Adipose tissue (tissue), 3 donors: ENCODE data around the gene SCYL3. TPM values are rescaled to one million over a fixed set of nuclear protein-coding genes. Genes with fewer than 3 reads are reported as not detected.
A peak's percentile ranks its signal among the peaks of the same experiment; 100 is the strongest.

Experiments
- H3K27ac ChIP-seq: one replicate; pipeline ENCODE4 v1.5.1; 2013; ENCODE audit warnings: low read depth, low read length
- WGBS, 3 donors: extraction: QIAGEN DNeasy Blood & Tissue Kit; methylation state at CpG; one replicate each; pipeline ENCODE4 v1.1.7; 2013; 5-methylcytosine and 5-hydroxymethylcytosine counted together
- polyA plus RNA-seq, 3 donors: library from polyadenylated mRNA; stranded (reverse); fragments of 200-250 nt; gene quantifications; one replicate each; pipeline ENCODE4 v1.2.3, GENCODE V29; 2013
- donor health status: healthy with polysubstance abuse.
- donor health status: Bipolar disorder and iron deficiency.
- donor health status: healthy.

Gene SCYL3
- polyA plus RNA-seq, 3 donors = 3.5 to 5.1 (median 4.0) TPM

DNA sequence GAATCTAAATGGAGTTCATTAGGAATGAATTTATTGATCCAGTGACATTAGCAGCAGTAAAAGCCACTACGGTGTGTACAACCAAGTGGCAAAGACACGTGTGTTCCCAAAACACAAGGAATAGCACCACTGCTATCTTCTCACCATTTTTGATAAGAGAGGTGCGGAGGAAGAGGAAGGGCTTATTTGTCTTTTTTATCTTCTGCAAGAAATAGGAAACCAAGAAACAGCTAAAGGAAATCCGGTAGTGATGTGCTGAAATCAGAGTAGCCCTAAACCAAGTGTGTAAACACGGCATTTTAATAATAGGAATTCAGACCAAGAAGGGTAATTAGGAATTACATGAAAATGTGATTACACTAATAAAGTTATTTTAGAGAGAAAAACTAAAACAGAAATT, 9.1 kb upstream of the SCYL3 start:
- 37 to 46% (median 43%) methylated on average over 5 of the region's 5 CpGs for WGBS, 3 donors
- H3K27ac ChIP-seq = no peak overlapping the region

DNA sequence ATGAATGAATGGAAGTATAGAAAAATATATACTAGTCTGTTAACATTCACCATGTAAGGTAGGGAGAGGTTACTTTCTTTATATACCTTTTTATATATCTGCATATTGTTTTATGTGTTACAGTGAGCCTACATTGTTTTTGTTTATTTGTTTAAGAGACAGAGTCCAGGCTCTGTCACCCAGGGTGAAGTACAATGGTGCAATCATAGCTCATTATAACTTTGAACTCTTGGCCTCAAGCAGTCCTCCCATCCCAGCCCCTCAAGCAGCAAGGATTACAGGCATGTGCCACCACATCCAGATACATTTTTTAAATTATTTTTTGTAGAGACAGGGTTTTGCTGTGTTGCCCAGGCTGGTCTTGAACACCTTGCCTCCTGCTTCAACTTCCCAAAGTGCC, 7.4 kb upstream of the SCYL3 start:
- H3K27ac ChIP-seq = no peak overlapping the region

DNA sequence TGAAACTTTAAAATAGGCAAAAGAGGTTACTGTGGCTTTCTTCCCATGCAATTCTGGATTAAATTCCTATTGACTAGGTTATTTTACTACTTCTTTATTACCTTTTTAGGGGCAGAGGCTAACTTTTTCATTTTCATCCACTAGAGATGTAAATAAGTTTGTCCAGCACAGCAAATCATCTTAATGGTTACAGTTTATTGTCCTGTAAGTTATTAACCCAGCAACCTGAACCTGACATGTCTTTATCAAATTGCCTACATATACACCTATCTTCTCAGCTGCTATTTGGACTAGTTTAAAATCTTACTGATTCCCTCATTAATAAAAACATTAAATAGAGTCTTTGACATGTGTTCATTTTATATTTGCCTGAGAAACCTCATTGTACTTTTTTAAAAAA, 6.9 kb upstream of the SCYL3 start:
- H3K27ac ChIP-seq = no peak overlapping the region

DNA sequence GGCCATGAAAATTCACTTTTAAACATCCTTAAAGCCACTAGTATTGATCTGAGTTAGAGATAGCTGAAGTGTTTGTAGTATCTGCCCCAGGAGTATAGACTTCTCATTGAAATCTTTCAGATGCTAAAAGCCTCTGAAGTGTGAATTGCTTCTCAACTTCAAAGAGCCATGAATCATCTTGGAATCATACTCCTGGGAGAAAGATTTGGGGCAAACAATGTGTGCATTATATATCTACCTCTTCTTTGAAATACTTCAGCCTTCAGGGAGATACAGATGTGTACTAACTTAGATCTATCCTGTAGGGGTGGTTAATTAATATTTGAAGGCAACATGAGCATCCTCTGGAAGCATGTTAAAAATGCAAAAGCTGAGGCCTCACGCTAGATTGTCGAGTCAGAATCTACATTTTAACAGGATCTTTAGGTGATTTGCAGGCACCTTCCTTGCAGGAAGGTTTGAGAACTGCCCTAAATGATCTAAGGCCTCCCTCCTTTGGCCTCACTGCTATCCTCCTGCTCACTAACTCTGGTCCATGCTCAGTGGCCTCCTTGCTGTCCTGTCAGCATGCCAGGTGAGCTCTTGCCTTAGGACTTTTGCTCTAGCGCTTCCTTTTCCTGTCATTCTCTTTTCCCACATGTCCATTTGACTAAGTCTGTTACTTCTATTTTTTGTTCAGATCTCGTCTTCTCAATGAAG, 6.0 kb upstream of the SCYL3 start:
- WGBS, 3 donors = 49 to 72% (median 60%) methylated on average over 4 of the region's 4 CpGs
- no peak overlapping the region for H3K27ac ChIP-seq

DNA sequence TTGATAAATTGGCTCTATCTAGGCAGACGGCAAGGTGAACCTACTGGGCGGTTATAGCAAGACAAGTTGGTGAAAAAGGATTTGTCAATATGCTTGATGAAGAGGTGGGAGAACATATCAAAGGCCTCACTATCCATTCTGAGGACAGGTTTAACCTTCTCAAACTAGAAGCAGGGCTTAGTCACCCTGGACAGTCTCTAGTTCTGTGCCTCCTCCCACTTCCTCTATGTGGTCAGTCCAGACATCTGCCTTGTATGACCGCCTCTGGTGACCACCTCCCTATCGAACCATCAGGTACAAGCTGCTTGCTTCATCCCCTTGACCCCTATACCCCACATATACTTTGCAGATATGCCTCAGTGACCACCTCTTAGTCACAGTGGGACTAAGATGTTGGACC, 2.3 kb upstream of the SCYL3 start:
- H3K27ac ChIP-seq = no peak overlapping the region
- WGBS, 3 donors = 87 to 91% (median 87%) methylated on average over 4 of the region's 4 CpGs

DNA sequence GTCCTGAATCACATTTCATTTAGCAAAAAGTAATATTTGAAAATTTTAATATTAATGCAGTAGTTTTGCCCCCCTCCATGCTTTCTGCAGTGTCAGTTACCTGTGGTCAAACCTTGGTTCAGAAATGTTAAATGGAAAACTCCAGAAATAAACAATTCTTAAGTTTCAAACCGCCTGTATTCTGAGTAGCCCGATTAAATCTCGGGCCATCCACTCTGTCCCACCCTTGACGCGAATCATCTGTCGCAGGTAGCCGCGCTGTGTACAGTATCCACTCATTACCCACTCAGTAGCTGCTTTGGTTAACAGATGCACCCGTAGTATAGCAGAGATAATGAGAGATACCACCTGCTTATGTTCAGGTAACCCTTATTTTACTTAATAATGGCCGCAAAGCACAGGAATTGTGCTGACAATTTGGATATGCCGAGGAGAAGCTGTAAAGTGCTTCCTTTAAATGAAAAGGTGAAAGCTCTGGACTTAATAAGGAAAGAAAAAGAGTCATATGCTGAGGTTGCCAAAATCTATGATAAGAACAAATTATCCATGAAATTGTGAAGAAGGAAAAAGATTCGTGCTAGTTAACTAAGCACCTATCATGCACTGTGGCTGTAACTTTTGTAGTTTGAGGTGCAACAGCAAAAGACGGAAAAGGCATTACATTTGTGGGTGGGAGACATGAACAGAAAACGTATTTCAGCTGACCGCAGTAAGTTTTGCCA, 889 bp upstream of the SCYL3 start:
- H3K27ac ChIP-seq = no peak overlapping the region
- 30 to 35% (median 35%) methylated on average over 15 of the region's 15 CpGs for WGBS, 3 donors

DNA sequence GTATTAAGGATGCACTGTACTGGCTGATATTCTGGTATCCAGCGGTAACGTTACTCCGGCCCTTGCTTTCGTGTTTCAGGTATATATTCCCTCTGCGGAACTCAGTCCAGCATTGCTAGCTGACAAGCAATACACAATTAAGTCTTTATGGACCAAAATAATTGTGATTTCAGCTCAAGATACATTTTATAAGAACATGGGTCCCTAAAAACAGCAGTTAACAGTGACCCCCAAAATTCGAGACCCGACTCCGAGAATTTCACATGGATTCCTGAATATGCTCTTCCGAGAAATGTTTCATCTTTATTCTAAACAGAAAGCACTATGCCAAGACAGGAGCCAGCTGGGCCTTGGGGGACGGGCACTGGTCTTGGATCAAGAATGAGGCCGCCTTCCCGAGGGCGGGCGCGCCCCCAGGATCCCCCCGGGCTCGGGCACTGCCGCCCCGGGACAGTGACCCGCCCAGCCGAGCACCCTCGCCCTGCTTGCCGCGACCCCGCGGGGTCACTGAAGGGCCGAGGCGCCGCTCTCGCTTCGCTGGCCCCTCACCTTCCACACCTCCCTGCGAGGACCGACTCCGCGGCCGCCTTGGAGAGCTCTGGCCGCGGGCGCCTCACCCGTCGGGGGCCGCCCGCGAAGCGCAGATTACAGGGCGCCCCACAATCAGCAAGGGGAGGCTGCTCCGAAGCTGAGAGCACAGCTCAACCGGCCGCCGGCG, 610 bp downstream of the SCYL3 start:
- peak overlapping the region; percentile 96 for H3K27ac ChIP-seq
- WGBS, 3 donors = 0 to 1% (median 1%) methylated on average over 42 to 51 of the region's 51 CpGs

DNA sequence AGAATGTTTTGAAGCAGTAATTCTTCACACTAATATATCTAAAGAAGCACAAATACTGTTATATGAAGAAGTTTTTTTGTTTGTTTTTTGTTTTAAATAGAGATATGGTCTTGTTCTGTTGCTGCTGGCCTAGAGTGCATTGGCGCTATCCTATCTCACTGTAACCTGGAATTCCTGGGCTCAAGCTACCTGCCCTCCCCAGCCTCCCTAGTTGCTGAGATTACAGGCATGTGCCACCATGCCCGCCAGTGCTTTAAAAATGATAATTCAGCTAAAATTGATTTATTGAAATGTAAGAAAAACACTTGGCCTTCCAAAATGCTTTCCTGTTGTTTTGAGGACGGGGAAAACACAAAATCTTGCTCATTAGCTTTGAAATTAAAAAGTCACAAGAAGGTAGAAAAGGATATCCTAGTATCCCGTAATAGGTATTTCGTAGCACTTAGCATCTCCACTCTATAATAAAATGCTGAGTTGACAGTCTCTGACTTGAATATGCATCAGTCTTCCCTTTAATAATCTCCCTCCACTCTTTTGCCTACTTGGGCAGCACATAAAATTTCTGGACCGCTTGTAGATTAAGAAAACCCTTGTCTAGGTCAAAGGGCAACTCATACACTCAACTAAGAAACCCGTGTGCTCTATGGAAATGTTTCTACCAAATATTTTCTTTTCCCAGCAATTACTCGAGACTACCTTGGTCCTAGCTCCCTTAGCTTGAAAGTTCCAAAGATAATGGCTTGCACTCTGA, 1.3 kb downstream of the SCYL3 start:
- no peak overlapping the region for H3K27ac ChIP-seq
- 33 to 57% (median 49%) methylated on average over 8 of the region's 8 CpGs for WGBS, 3 donors

DNA sequence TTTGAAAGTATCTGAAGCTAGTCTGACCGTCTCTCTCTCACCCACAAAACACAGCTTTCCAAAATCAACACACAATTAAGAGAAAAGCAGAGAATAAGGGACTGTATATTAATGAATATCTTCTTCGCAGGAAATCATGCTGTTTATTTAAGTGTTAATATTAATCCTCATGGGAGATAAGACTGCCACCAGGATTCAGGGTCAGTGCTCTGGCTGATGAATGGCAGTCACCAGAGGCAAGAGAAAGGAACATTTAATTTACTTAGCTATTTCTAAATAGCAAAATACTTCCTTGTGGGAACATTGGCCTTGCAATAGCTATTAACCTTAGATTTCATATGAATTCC, 2.2 kb downstream of the SCYL3 start:
- H3K27ac ChIP-seq = no peak overlapping the region
- WGBS, 3 donors = 32 to 68% (median 68%) methylated on average over 2 of the region's 2 CpGs

DNA sequence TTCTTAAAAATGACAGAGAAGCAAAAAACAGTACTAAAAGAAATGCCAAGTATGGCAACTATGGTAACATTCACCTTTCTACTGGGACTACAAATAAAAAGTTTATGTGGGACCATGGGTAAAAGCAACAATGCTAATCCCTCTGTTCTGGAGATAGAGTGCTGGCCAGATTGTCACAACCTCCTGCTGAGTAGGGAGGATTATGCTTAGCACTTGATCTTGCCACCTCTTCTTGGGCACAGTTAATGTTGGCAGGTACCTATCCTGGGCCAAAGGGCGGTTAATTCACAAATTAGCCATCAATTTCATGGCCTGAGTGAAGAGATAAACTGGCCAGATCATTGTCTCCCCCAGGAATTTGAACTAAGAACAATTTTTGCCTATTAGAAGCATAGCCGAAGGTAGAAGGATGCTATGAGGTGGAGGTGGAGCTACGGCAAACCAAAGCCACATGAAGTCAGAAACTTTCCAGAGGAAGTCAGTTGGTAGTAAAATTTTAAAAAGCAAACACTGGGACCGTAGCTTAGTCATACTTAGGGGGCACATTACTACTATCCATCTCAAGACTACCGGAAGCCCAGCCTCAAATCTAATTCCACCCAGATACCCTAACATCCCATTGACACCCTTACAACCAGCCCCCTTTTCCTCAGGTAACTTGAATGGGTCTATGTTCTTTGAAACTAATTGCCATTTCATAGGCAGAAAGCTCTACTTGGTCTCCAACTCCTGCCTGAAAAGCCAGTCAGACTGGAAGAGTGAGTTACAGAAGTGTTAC, 2.7 kb downstream of the SCYL3 start:
- WGBS, 3 donors = 29 to 65% (median 47%) methylated on average over 5 of the region's 5 CpGs
- no peak overlapping the region for H3K27ac ChIP-seq

DNA sequence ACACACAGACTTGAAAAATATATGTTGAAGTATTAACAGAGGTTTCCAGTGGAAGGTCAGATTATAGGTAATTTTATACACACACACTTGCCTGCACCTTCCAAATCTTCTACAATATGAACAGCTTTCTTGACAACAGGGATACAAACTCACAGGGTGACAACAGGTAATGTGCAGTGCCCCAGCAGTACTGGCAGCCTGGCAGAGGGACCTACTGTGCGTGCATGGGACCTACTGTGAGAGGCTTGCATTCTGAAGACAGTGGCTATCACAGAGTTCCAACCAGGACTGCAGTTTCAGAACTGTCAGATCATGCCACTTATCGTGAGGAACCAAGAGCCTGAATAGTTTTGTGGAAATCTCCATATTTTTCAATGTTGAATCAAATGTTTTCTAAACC, 3.8 kb downstream of the SCYL3 start:
- 92 to 100% (median 93%) methylated on average over 2 of the region's 2 CpGs for WGBS, 3 donors
- no peak overlapping the region for H3K27ac ChIP-seq

DNA sequence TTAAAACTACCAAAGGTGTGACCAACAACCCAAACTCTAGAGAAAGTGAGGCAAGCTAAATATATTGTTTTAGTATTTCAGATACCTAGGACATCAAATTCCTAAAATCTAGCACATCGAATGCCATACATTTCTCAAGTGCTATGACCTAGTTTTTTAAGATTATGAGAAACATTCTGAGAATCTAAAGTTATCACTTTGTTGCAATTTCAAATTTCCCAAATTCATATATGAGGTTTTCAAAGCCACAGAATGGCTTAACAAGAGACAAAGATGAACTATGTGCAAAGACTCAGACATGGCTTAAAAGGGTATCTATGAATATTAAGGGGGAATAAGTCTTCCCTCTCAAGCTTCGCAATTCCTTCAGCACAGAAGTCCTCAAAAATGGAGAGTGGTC, 6.8 kb downstream of the SCYL3 start:
- no peak overlapping the region for H3K27ac ChIP-seq
- 95 to 97% (median 96%) methylated on average over 2 of the region's 2 CpGs for WGBS, 3 donors

DNA sequence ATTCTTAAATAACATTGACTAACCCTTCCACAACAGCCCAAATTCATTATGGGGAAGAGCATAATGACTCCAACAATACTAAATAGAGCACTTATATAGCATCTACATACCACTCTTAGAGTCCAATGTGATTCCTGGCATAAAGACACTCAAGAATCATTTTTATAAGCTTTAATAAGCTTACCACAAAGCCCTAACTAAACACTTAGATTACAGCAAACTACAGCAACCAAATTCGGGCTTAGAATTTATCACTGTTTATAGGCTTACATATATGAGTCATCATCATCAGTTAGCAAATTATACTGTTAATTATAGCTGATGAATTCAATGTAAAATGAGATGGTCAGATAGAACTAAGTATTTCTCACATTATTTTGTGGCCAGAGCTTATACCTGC, 7.3 kb downstream of the SCYL3 start:
- no peak overlapping the region for H3K27ac ChIP-seq
- WGBS, 3 donors = 91 to 96% (median 92%) methylated on average over 1 of the region's 1 CpG

DNA sequence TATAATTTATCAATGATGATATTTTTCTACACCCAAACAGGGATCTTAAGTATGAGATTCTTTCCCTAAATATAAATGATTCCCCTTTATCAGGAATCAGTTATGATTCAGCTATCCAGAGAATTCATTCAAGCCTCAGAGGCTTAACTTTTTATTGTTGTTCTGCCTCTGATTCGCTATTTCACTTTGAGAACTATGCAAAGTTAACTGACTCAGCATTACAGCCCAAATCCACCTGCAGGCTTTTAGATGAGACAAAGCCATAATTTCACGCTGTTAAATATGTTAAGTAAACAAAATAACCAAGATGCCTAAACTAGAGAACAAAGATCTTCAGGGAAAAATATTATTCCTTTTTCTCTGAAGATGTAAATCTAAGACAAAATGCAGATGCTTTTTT, 8.5 kb downstream of the SCYL3 start:
- whole genome bisulfite sequencing, 3 donors = 95 to 99% (median 97%) methylated on average over 2 of the region's 2 CpGs
- no peak overlapping the region for H3K27ac ChIP-seq

DNA sequence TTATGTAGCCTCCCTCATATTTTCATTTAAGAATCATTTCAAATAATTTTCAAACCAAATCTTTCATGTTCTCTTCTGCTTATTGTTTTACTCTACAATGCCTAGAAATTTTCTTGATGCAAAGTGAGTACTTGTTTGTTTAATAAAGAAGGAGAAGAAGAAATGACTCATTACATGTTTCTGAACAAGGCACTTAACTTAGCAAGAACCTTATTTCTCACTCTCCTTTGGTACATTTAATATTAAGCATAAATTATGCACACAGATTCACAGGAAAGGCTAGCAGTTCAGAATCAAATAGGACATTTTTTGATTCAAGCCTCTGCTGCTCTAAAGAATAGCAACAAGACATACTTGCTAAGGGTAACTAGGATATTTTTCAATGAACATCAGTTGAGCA, 9.1 kb downstream of the SCYL3 start:
- H3K27ac ChIP-seq = no peak overlapping the region

DNA sequence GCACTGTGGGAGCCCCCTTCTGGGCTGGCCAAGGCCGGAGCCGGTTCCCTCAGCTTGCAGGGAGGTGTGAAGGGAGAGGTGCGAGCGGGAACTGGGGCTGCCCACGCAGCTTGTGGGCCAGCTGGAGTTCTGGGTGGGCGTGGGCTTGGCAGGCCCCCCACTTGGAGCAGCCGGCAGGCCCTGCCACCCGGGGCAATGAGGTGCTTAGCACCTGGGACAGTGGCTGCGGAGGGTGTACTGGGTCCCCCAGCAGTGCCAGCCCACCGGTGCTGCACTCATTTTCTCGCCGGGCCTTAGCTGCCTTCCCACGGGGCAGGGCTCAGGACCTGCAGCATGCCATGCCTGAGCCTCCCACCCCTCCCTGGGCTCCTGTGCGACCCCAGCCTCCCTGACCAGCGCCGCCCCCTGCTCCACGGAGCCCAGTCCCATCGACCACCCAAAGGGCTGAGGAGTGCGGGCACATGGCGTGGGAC, 11.6 kb downstream of the SCYL3 start:
- 92 to 98% (median 98%) methylated on average over 19 to 20 of the region's 20 CpGs for WGBS, 3 donors
- H3K27ac ChIP-seq = no peak overlapping the region

DNA sequence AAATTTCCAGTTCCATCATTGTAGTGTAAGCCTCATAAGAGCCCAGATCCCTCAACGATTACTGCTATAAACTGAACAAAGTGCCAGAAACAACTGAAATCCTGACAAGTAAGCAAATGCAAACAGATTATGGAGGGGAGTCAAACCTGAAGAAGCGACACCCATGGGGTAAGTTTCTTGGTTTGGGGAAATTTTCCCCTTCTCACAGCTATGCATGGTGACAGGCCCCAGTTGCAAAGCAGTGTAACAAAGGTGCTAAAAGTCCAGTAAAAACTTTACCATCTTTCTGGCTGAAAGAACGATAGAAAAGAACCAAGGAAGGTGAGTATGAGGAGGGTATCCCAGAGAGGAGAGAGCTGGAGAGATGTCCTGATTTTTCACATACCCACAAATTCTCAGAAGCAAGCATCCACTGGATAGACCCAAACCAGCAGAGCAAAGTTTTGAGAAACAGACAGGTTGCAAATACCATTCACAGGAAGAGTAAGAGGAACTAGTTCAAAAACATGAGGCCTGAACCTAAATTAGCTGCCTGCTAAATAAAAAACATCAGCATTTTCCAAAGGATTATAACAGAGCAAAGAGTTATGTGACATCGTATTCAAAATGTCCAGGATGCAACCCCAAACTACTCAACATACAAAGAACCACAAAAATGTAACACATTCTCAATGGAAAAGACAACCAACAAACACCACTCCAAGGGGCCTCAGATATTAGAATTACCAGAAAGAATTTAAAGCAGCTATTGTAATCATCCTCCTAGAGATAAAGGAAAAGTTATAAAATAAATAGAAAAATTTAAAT, 14.5 kb downstream of the SCYL3 start:
- 82 to 88% (median 86%) methylated on average over 4 of the region's 4 CpGs for WGBS, 3 donors
- H3K27ac ChIP-seq = no peak overlapping the region

DNA sequence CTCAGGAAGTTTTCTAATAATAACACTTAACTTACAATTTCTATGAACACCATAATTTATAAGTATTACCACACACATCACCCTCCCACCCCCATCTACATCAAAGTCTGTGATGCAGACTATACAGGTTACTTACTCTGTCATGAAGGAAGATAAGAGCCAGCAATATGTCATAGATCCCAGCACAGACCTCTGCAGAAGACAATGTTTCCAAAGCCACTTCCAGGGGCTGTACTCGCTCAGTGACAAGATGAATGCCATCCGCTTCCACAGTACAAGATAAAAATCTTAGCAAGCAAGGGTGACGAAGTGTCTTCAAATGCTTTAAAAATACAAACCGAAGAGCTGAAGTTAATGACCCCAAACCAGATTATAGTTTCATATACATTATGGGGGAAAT, 15.2 kb downstream of the SCYL3 start:
- H3K27ac ChIP-seq = no peak overlapping the region
- 91 to 93% (median 93%) methylated on average over 4 of the region's 4 CpGs for WGBS, 3 donors
